Measurements from ENCODE around the gene OR2Z1. TPM values are rescaled to one million over a fixed set of nuclear protein-coding genes. Genes with fewer than 3 reads are reported as not detected.

Gene OR2Z1
- polyA plus RNA-seq, 1 of the 3 experiments (the other 2 are of a cell fraction) = not detected

DNA sequence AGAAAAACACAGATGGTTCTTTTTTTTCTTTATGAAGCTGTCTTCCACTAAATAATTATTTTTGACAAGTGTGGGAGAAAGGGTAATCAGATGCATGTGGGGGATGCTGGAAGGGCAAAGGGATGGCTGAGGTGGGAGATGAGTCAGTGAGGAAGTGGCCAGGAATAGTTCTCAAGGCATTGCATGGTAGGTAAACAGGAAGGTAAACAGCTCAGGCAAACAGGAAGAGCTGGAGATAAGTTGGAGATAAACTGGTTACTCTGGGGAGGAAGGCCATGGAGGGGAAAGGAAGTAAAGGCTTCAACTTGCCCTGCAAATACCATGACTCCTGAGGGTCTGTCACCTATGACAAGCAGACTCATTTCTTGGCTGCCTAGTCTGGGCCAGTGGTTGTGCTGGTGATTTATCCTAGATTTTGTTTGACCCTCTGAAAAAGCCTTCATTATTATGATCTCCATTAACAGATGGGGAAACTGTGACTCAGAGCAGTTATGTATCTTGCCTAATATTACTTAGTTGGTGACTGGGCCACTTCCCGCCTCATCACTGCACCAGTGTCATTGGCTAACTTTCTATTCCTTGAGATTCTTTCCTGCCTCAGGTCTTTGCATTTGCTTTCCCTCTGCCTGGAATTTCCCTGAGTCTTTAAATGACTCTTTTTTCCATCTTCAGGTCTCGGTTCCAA is 39.9 kb upstream of the OR2Z1 start:
- Histone ChIP-seq H3K9me2 (no peaks in the 10 kb centered on the region), H3K27me3 (ENCODE audit: insufficient read depth) (no peaks in the 10 kb centered on the region; the same call in 1 of the 2 replicates), H3K9me3 (no peaks in the 10 kb centered on the region), H3K79me2 (ENCODE audit: insufficient read depth) (no peaks in the 10 kb centered on the region), H3K4me3 (ENCODE audit: low read depth in 2 of 2, low read length in 1 of 2) (no peak overlapping the region), H3K4me1 (ENCODE audit: control insufficient read depth in 1 of 2, insufficient read depth in 2 of 2, low read depth in 1 of 2, low read length in 1 of 2) (no peaks in the 10 kb centered on the region), H2AFZ (ENCODE audit: low read depth) (no peak overlapping the region), H3K4me2 (no peak overlapping the region), H4K20me1 (ENCODE audit: insufficient read depth) (no peaks in the 10 kb centered on the region), H3K36me3 (replicated peaks in 1 of 2; ENCODE audit: control insufficient read depth in 1 of 2, insufficient read depth in 2 of 2, low read length in 1 of 2) (no peaks in the 10 kb centered on the region), H3K27ac (ENCODE audit: low read depth in 2 of 2, low read length in 1 of 2) (no peak overlapping the region), H3K9ac (no peak overlapping the region), H3F3A (replicated peaks; ENCODE audit: insufficient read depth) (no peaks in the 10 kb centered on the region)
- TF ChIP-seq TCF12 (IDR thresholded peaks at IDR 0.05) (no peak), CHD2 (IDR thresholded peaks at IDR 0.05; ENCODE audit: low read length, partially characterized antibody) (no peak), SMC3 (IDR thresholded peaks at IDR 0.05; ENCODE audit: low read depth, low read length) (no peak), JUND (IDR thresholded peaks at IDR 0.05) (no peak), MEF2A (IDR thresholded peaks at IDR 0.05; ENCODE audit: borderline replicate concordance, low read depth) (no peak)
- TF ChIP-seq, protein P1, sequence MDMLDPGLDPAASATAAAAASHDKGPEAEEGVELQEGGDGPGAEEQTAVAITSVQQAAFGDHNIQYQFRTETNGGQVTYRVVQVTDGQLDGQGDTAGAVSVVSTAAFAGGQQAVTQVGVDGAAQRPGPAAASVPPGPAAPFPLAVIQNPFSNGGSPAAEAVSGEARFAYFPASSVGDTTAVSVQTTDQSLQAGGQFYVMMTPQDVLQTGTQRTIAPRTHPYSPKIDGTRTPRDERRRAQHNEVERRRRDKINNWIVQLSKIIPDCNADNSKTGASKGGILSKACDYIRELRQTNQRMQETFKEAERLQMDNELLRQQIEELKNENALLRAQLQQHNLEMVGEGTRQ (IDR thresholded peaks at IDR 0.05; ENCODE audit: borderline replicate concordance, low read depth, low read length) = no peak
- TF ChIP-seq, protein P2, sequence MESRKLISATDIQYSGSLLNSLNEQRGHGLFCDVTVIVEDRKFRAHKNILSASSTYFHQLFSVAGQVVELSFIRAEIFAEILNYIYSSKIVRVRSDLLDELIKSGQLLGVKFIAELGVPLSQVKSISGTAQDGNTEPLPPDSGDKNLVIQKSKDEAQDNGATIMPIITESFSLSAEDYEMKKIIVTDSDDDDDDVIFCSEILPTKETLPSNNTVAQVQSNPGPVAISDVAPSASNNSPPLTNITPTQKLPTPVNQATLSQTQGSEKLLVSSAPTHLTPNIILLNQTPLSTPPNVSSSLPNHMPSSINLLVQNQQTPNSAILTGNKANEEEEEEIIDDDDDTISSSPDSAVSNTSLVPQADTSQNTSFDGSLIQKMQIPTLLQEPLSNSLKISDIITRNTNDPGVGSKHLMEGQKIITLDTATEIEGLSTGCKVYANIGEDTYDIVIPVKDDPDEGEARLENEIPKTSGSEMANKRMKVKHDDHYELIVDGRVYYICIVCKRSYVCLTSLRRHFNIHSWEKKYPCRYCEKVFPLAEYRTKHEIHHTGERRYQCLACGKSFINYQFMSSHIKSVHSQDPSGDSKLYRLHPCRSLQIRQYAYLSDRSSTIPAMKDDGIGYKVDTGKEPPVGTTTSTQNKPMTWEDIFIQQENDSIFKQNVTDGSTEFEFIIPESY (IDR thresholded peaks at IDR 0.05; ENCODE audit: borderline replicate concordance, low read depth) = no peak
- TF ChIP-seq, protein P3, sequence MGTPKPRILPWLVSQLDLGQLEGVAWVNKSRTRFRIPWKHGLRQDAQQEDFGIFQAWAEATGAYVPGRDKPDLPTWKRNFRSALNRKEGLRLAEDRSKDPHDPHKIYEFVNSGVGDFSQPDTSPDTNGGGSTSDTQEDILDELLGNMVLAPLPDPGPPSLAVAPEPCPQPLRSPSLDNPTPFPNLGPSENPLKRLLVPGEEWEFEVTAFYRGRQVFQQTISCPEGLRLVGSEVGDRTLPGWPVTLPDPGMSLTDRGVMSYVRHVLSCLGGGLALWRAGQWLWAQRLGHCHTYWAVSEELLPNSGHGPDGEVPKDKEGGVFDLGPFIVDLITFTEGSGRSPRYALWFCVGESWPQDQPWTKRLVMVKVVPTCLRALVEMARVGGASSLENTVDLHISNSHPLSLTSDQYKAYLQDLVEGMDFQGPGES (IDR thresholded peaks at IDR 0.05; ENCODE audit: low read depth, low read length) = no peak
- CTCF ChIA-PET = no interaction called here
- no peak for DNase-seq
- 14% methylated on average over 2 of the region's 2 CpGs for WGBS (ENCODE audit: low lambda C conversion rate)
- POLR2A ChIA-PET = interaction anchor here (0.6 kb wide), 1 partner anchor 90 kb away, joined by 4 read pairs; no protein-coding TSS in a partner anchor

DNA sequence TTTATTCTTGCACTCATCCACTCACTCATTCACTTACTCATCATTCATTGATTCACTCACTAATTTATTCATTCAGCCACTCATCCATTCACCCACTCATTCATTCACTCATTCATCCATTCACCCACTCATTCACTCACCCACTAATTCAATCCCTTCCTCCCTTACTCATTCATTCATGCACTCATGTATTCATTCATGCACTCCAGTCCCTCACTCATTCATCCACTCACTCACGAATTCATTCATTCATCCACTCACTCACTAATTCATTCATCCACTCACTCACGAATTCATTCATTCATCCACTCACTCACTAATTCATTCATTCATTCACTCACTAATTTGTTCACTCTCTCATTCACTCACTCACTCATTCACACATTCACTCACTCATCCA is 39.0 kb upstream of the OR2Z1 start:
- Histone ChIP-seq H3K9me3 (no peaks in the 10 kb centered on the region), H3K4me1 (ENCODE audit: control insufficient read depth in 1 of 2, insufficient read depth in 2 of 2, low read depth in 1 of 2, low read length in 1 of 2) (no peaks in the 10 kb centered on the region), H3K79me2 (ENCODE audit: insufficient read depth) (no peaks in the 10 kb centered on the region), H3K36me3 (replicated peaks in 1 of 2; ENCODE audit: control insufficient read depth in 1 of 2, insufficient read depth in 2 of 2, low read length in 1 of 2) (no peaks in the 10 kb centered on the region), H3F3A (replicated peaks; ENCODE audit: insufficient read depth) (no peaks in the 10 kb centered on the region), H2AFZ (ENCODE audit: low read depth) (no peak overlapping the region), H3K27me3 (ENCODE audit: insufficient read depth) (peaks cover under 1% of the 10 kb centered on the region; the same call in 1 of the 2 replicates), H3K27ac (ENCODE audit: low read depth in 2 of 2, low read length in 1 of 2) (no peak overlapping the region), H3K9me2 (no peaks in the 10 kb centered on the region), H3K9ac (no peak overlapping the region), H3K4me2 (no peak overlapping the region), H3K4me3 (ENCODE audit: low read depth in 2 of 2, low read length in 1 of 2) (no peak overlapping the region), H4K20me1 (ENCODE audit: insufficient read depth) (no peaks in the 10 kb centered on the region)
- POLR2A ChIA-PET = no interaction called here
- CTCF ChIA-PET = no interaction called here
- TF ChIP-seq, protein P2 (IDR thresholded peaks at IDR 0.05; ENCODE audit: borderline replicate concordance, low read depth) = no peak
- TF ChIP-seq RXRA (IDR thresholded peaks at IDR 0.05; ENCODE audit: borderline replicate concordance, low read depth) (no peak), JUND (IDR thresholded peaks at IDR 0.05) (no peak)
- TF ChIP-seq, protein P4, sequence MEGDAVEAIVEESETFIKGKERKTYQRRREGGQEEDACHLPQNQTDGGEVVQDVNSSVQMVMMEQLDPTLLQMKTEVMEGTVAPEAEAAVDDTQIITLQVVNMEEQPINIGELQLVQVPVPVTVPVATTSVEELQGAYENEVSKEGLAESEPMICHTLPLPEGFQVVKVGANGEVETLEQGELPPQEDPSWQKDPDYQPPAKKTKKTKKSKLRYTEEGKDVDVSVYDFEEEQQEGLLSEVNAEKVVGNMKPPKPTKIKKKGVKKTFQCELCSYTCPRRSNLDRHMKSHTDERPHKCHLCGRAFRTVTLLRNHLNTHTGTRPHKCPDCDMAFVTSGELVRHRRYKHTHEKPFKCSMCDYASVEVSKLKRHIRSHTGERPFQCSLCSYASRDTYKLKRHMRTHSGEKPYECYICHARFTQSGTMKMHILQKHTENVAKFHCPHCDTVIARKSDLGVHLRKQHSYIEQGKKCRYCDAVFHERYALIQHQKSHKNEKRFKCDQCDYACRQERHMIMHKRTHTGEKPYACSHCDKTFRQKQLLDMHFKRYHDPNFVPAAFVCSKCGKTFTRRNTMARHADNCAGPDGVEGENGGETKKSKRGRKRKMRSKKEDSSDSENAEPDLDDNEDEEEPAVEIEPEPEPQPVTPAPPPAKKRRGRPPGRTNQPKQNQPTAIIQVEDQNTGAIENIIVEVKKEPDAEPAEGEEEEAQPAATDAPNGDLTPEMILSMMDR (IDR thresholded peaks at IDR 0.05) = no peak
- DNase-seq = no peak
- 2% methylated on average over 2 of the region's 2 CpGs for WGBS (ENCODE audit: low lambda C conversion rate)

Data from SK-N-SH (cell line).